OCI-LY1 (cell line): Measurements from ENCODE around the gene SPAST.

ENCODE experiments used
- CTCF ChIP-seq: fragments of 200-600 bp; sonication (generic), shearing (Covaris generic); IDR thresholded peaks from 2 replicates; pipeline ENCODE4 v1.5.1; 2017; ENCODE audit warnings: mild to moderate bottlenecking, antibody characterized with exemption, low read length, moderate library complexity, mixed read lengths
- EZH2 ChIP-seq: fragments of 200-600 bp; sonication (generic), shearing (Covaris generic); IDR thresholded peaks from 2 replicates; pipeline ENCODE4 v1.8.0; 2017; ENCODE audit warnings: borderline replicate concordance, mixed run types, mild to moderate bottlenecking, antibody characterized with exemption, low read length, moderate library complexity, mixed read lengths

DNA sequence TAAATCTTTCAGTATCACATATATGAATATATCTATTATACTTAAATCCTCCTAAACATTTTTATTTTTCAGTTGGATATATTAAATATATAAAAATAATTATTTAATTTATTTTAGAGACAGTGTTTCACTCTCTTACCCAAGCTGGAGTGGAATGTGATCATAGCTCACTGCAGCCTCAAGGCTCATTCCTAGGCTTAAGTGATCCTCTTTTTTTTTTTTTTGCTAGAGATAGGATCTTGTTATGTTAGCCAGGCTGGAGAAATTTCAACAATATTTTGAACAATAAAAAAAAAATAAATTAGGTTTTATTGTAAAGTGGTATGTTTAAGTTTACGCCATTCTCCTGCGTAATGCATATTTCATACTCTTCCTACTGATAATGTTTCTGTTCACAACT, 4.2 kb downstream of the SPAST start:
- TF ChIP-seq CTCF (no peak), EZH2 (no peak)
